ENCODE data around the gene LRP2BP. TPM values are rescaled to one million over a fixed set of nuclear protein-coding genes. Genes with fewer than 3 reads are reported as not detected.

Gene LRP2BP
- total and polyA plus RNA-seq, 2 of the 4 experiments (the other 2 are of a cell fraction): 0.10 to 0.18 TPM

- dilution Hi-C loops (cut with HindIII; ENCODE audit: low sequenced_read_pairs, unreplicated experiment) (no loop called here), in situ Hi-C loops (cut with MboI; ENCODE audit: low sequenced_read_pairs) (no loop called here), intact Hi-C loops (cut with micrococcal nuclease) (no loop called here)
- no TSS peak for BruUV-seq (replicated peaks)
- Histone ChIP-seq H3K56ac (ENCODE audit: extremely low read depth, insufficient read depth, low read length) (no peak overlapping the region), H3K9me3 (ENCODE audit: control insufficient read depth, insufficient read depth, low read length) (peaks cover 5% of the 10 kb centered on the region), H4K8ac (ENCODE audit: low read depth in 2 of 2, low read length in 2 of 2) (no peak overlapping the region), H2BK5ac (ENCODE audit: low read depth, low read length, poor library complexity, severe bottlenecking) (no peak overlapping the region), H2BK20ac (ENCODE audit: low read depth, low read length) (no peak overlapping the region), H3K18ac (ENCODE audit: low read depth, low read length) (no peak overlapping the region), H4K5ac (ENCODE audit: low read depth, low read length) (no peak overlapping the region), H3K9ac (ENCODE audit: low read depth, low read length) (no peak overlapping the region), H3K36me3 (ENCODE audit: control insufficient read depth, insufficient read depth, low read length) (peaks cover 7% of the 10 kb centered on the region), H3K4me2 (ENCODE audit: low read depth, low read length) (no peak overlapping the region), H4K20me1 (ENCODE audit: insufficient read depth, low read length) (no peaks in the 10 kb centered on the region), H3K27me3 (ENCODE audit: control insufficient read depth, insufficient read depth, low read length) (no peaks in the 10 kb centered on the region), H3K14ac (replicated peaks; ENCODE audit: low read depth, low read length) (no peak overlapping the region), H3K23ac (ENCODE audit: low read depth, low read length) (no peak overlapping the region), H3K4me3 (ENCODE audit: insufficient read depth, low read depth, low read length) (no peak overlapping the region), H3K4ac (ENCODE audit: low read depth, low read length) (no peak overlapping the region), H2BK15ac (ENCODE audit: low read depth, low read length) (no peak overlapping the region), H4K91ac (ENCODE audit: insufficient read depth, low read depth, low read length) (no peak overlapping the region), H2AK5ac (ENCODE audit: low read depth, low read length) (no peak overlapping the region), H3K27ac (ENCODE audit: insufficient read depth, low read length) (no peak overlapping the region), H3K4me1 (ENCODE audit: control insufficient read depth, insufficient read depth, low read length) (no peaks in the 10 kb centered on the region), H3K79me1 (ENCODE audit: low read depth in 1 of 2, low read length in 2 of 2) (no peaks in the 10 kb centered on the region), H2AK9ac (replicated peaks; ENCODE audit: low read depth, low read length, poor library complexity) (no peak overlapping the region), H2BK120ac (ENCODE audit: low read depth, low read length) (no peak overlapping the region), H2AFZ (replicated peaks; ENCODE audit: low read length, poor library complexity) (no peak overlapping the region), H3K9me1 (ENCODE audit: insufficient read depth, low read length) (peaks cover 4% of the 10 kb centered on the region; the same call in 1 of the 2 replicates)
- ChIA-PET POLR2A (ENCODE audit: unreplicated experiment) (no interaction called here), CTCF (no interaction called here)
- DNase-seq: no peak
- ATAC-seq (ENCODE audit: low read depth): no peak
- TF ChIP-seq POLR2A (IDR thresholded peaks at IDR 0.05; ENCODE audit: low read depth, low read length) (no peak), CHD1 (IDR thresholded peaks at IDR 0.05; ENCODE audit: low read depth, low read length) (no peak), MAFK (IDR thresholded peaks at IDR 0.05; ENCODE audit: low read depth, low read length) (no peak), ELK1 (IDR thresholded peaks at IDR 0.05; ENCODE audit: borderline replicate concordance, low read depth, low read length) (no peak), FOS (IDR thresholded peaks at IDR 0.05; ENCODE audit: low read depth, low read length) (no peak), MXI1 (IDR thresholded peaks at IDR 0.05; ENCODE audit: borderline replicate concordance, low read depth, low read length) (no peak), BHLHE40 (IDR thresholded peaks at IDR 0.05; ENCODE audit: low read depth, low read length) (no peak), RCOR1 (IDR thresholded peaks at IDR 0.05; ENCODE audit: insufficient replicate concordance, low read length) (no peak)
- WGBS, 2 experiments (ENCODE audit: extremely low coverage in 2 of 2, insufficient read length in 1 of 2): no CpG with 5 or more reads among the region's 1 CpG
Measured at GRCh38 chr4:185380320-185380719, 15.4 kb downstream of the LRP2BP start.

Measured in IMR-90 (cell line).